Parathyroid adenoma (tissue), 2 donors: ENCODE measurements around the gene ATF5.
"Not testable (repeated sequence)": the region's sequence is repeated elsewhere in the genome, so short reads cannot be mapped to it uniquely, and the experiment has no call there.

Experiments used
- H2AFZ ChIP-seq: fragments of 300-600 bp; sonication (generic); one replicate; pipeline ENCODE4 v1.7.0; 2017; ENCODE audit warnings: antibody characterized with exemption, mild to moderate bottlenecking
- H3K27ac ChIP-seq: fragments of 300-600 bp; sonication (generic); one replicate; pipeline ENCODE4 v1.7.0; 2017
- H3K27me3 ChIP-seq: fragments of 300-600 bp; sonication (generic); one replicate; pipeline ENCODE4 v1.7.0; 2017; ENCODE audit warnings: low read length; ENCODE audit not compliant: control insufficient read depth, insufficient read depth
- H3K36me3 ChIP-seq: fragments of 300-600 bp; sonication (generic); one replicate; pipeline ENCODE4 v1.7.0; 2017; ENCODE audit warnings: low read length; ENCODE audit not compliant: control insufficient read depth, insufficient read depth
- H3K4me1 ChIP-seq: fragments of 300-600 bp; sonication (generic); one replicate; pipeline ENCODE4 v1.7.0; 2017; ENCODE audit warnings: control low read depth
- H3K4me2 ChIP-seq: fragments of 300-600 bp; sonication (generic); one replicate; pipeline ENCODE4 v1.7.0; 2017; ENCODE audit warnings: low read length
- H3K4me3 ChIP-seq: fragments of 300-600 bp; sonication (generic); one replicate; pipeline ENCODE4 v1.7.0; 2017; ENCODE audit warnings: low read depth, low read length
- H3K79me2 ChIP-seq: fragments of 300-600 bp; sonication (generic); one replicate; pipeline ENCODE4 v1.7.0; 2017; ENCODE audit warnings: control low read depth
- H3K9ac ChIP-seq: fragments of 300-600 bp; sonication (generic); one replicate; pipeline ENCODE4 v1.7.0; 2017; ENCODE audit warnings: mild to moderate bottlenecking
- H3K9me3 ChIP-seq: fragments of 300-600 bp; sonication (generic); one replicate; pipeline ENCODE4 v1.7.0; 2017; ENCODE audit warnings: low read length; ENCODE audit not compliant: control insufficient read depth
- CTCF ChIP-seq: fragments of 300-600 bp; sonication (generic); IDR thresholded peaks from one replicate; pipeline ENCODE4 v1.7.0; 2017; ENCODE audit warnings: antibody characterized with exemption, mild to moderate bottlenecking
- donor health status: primary hyperparathyroidism.

The ATF5 gene

GRCh38 chr19:49921871-49922795 is 6.9 kb upstream of the ATF5 start:
- Histone ChIP-seq H3K27ac (no peak overlapping the region), H3K9ac (no peak overlapping the region)
- no peak for TF ChIP-seq CTCF

GRCh38 chr19:49923055-49924003 is 5.7 kb upstream of the ATF5 start:
- Histone ChIP-seq H3K27ac (no peak overlapping the region), H3K4me1 (no peaks in the 10 kb centered on the region), H3K27me3 (no peaks in the 10 kb centered on the region), H3K4me3 (no peak overlapping the region), H3K79me2 (peaks cover 56% of the 10 kb centered on the region), H3K4me2 (no peak overlapping the region), H3K9ac (no peak overlapping the region), H3K36me3 (no peaks in the 10 kb centered on the region), H2AFZ (no peak overlapping the region), H3K9me3 (no peaks in the 10 kb centered on the region)
- TF ChIP-seq CTCF = no peak

More at GRCh38 chr19:49921871-49922795, 6.9 kb upstream of the ATF5 start:
- no peaks in the 10 kb centered on the region for H3K27me3 ChIP-seq
- H3K9me3 ChIP-seq = no peaks in the 10 kb centered on the region
- no peaks in the 10 kb centered on the region for H3K4me1 ChIP-seq
- no peak overlapping the region for H2AFZ ChIP-seq
- H3K4me2 ChIP-seq = no peak overlapping the region
- no peak overlapping the region for H3K4me3 ChIP-seq
- H3K79me2 ChIP-seq = peaks cover 46% of the 10 kb centered on the region
- no peaks in the 10 kb centered on the region for H3K36me3 ChIP-seq

GRCh38 chr19:49924004-49924880 is 4.8 kb upstream of the ATF5 start:
- Histone ChIP-seq H3K36me3 (no peaks in the 10 kb centered on the region), H3K79me2 (peaks cover 58% of the 10 kb centered on the region), H3K27ac (no peak overlapping the region)

GRCh38 chr19:49924881-49925210 is 4.2 kb upstream of the ATF5 start:
- not testable (repeated sequence) for H3K27me3 ChIP-seq, H3K9me3 ChIP-seq, H3K9ac ChIP-seq, H3K4me1 ChIP-seq, H3K27ac ChIP-seq, H2AFZ ChIP-seq, H3K4me2 ChIP-seq, H3K36me3 ChIP-seq, H3K4me3 ChIP-seq
- peaks cover 54% of the 10 kb centered on the region for H3K79me2 ChIP-seq

More at GRCh38 chr19:49924004-49924880, 4.8 kb upstream of the ATF5 start:
- Histone ChIP-seq H2AFZ (no peak overlapping the region), H3K9ac (no peak overlapping the region), H3K4me3 (no peak overlapping the region), H3K4me1 (no peaks in the 10 kb centered on the region), H3K4me2 (no peak overlapping the region), H3K9me3 (no peaks in the 10 kb centered on the region), H3K27me3 (no peaks in the 10 kb centered on the region)
- no peak for TF ChIP-seq CTCF
